CD4-positive, alpha-beta T cell treated with Interleukin-1 beta for 1 hour (primary cell): ENCODE measurements around the gene CAPN11.
"Not testable (repeated sequence)": the region's sequence is repeated elsewhere in the genome, so short reads cannot be mapped to it uniquely, and the experiment has no call there.

Source experiments
- DNase-seq, 2 donors: peaks; one replicate each; pipeline ENCODE4 v3.0.0-alpha.2; 2020 to 2022

Gene CAPN11

DNA sequence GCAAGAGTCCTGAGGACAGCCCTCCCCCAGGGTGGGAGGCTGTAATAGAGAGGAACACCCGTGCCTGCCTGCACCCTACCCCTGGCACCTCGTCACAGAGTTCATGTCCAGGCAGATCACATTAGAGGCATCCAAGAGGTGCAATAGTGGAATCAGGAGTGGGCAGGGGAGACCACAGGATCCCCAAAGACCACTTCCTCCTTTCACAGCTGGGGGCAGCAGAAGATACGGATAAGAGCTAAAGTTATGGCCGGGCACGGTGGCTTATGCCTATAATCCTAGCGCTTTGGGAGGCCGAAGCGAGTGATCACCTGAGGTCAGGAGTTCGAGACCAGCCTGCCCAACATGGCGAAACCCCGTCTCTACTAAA is 1.5 kb upstream of the CAPN11 start:
- DNase-seq, result no peak

GRCh38 chr6:44161997-44162338 is 3.3 kb downstream of the CAPN11 start:
- no peak for DNase-seq

- no peak for DNase-seq
These were observed 4.4 kb downstream of the CAPN11 start for GRCh38 chr6:44162876-44163625.

DNA sequence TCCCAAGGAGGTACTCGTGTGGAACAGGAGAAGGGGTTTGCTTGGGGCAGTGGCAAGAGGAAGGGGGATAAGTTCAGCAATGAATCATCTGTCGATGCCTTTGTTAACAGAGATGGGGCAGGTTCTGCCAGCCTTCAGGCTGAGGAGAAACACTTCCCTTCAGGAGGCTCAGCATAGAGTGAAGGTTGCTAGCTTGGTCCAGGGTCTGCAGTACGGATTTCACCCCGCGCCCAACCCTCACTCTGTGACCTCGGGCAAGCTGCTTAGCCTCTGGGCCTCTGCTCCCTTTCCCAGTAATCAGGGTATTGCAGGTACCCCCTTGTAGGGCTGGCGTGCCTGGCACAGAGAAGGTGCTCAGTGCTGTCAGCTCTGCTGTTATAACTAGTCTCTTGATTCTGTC is 7.5 kb downstream of the CAPN11 start:
- no peak for DNase-seq

DNA sequence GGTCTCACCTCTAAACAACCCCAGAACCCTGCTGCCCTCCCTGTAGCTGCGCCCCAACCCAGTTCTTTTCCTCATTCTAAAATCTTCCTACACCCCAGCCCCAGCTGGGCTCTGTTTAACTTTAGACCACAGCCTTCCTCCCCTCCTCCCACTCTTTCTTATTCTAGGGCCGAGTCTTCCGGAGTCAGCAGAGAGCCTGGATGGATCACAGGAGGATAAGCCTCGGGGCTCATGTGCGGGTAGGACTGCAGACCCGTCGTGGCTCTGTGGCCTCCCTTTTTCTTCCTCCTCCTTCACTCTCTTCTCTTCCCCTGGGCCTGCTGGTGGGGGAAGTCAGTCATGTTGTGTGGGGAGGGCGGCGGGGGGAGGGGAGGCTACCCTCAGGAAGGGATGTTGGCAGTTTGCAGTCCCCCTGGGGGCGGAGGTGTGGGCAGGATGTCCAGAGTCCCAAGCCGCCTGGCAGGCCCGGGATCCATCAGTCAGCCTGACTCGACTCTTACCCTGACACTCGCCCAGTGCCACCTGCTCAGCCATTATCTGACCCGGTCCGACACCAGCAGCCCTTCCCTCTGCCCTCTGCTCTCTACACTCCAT is 8.1 kb downstream of the CAPN11 start:
- no peak for DNase-seq

DNA sequence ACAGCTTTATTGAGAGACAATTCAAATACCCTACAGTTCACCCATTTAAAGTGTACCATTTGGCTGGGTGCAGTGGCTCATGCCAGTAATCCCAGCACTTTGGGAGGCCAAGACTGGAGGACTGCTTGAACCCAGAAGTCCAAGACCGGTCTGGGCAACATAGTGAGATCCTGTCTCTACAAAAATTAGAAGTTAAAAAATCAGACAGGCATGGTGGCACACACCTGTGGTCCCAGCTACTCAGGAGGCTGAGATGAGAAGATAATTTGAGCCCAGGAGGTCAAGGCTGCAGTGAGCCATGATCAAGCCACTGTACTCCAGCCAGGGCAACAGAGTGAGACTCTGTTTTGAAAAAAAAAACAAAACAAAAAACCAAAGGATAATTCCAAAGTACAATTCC is 8.9 kb downstream of the CAPN11 start:
- DNase-seq, result no peak

- DNase-seq, result no peak
These were observed 10.5 kb downstream of the CAPN11 start for GRCh38 chr6:44169154-44169553.

- DNase-seq, result no peak
These were observed 11.4 kb downstream of the CAPN11 start for GRCh38 chr6:44169886-44170570.

GRCh38 chr6:44171899-44172546 is 13.4 kb downstream of the CAPN11 start:
- no peak for DNase-seq

- DNase-seq, result peak; percentile 75 to 77
These were observed 14.3 kb downstream of the CAPN11 start for GRCh38 chr6:44172731-44173500.

DNA sequence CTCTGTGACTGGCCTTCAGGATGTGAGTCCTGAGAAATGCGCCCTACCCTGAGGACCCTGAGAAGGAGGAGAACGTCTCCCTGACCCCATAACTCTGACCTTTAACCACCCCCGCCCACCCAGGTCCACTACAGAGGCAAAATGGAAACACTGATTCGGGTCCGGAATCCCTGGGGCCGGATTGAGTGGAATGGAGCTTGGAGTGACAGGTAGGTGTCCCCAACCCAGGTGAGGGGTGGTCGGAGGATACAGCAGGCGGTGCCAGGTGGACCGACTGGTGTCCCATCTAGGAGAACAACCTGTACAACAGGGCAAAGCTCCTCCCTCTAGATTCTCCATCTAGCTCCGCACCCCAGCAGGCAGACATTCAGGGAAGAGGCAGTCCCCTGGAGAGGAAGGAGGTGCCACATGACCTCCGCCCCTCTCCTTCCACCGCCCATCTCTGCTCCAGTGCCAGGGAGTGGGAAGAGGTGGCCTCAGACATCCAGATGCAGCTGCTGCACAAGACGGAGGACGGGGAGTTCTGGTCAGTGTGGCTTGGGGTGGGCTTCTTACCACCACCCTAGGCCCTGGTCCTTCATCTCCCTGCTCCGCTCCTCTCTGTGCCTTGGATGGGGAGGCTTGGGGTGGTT is 17.6 kb downstream of the CAPN11 start:
- DNase-seq, result no peak

DNA sequence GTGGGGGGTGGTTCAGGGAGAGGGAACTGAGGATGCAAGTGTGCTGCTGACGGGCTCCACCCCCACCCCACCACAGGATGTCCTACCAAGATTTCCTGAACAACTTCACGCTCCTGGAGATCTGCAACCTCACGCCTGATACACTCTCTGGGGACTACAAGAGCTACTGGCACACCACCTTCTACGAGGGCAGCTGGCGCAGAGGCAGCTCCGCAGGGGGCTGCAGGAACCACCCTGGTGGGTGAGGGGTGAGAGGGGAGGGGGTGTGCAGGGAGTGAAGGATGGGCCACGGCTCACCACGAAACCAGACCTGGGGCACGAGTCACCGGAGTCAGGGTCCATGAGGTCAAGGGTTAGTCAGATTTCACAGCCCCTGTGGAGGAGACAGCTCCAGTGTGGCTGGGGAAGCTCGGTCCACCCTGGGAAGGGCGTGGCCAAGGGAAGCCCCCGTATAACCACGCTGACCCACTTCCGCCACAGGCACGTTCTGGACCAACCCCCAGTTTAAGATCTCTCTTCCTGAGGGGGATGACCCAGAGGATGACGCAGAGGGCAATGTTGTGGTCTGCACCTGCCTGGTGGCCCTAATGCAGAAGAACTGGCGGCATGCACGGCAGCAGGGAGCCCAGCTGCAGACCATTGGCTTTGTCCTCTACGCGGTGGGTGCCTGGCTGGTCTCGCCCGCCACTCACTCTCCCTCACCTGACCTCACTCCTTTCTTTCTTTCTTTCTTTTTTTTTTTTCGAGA is 18.3 kb downstream of the CAPN11 start:
- DNase-seq, result peak; percentile 16 to 51

- no peak for DNase-seq
These were observed 19.2 kb downstream of the CAPN11 start for GRCh38 chr6:44177691-44178423.

- no peak for DNase-seq
These were observed 19.9 kb downstream of the CAPN11 start for GRCh38 chr6:44178424-44179071.

GRCh38 chr6:44179072-44179536 is 20.5 kb downstream of the CAPN11 start:
- DNase-seq, result no peak

DNA sequence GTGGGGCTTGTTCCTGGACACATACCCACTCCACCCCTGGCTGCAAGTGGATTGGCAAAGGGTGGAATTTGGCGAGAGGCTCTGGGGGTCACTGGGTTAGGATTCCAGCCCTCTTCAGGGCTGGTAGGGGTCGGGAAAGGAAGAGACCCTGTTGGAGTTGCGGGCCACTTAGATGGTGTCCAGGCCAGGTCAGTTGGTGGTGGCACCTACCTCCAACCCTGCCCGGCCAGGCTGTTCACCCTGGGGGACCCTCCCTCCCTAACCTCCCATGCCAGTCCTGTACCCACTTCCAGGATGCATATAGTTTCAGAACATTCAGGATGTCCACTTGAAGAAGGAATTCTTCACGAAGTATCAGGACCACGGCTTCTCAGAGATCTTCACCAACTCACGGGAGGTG is 21.0 kb downstream of the CAPN11 start:
- DNase-seq, result no peak

DNA sequence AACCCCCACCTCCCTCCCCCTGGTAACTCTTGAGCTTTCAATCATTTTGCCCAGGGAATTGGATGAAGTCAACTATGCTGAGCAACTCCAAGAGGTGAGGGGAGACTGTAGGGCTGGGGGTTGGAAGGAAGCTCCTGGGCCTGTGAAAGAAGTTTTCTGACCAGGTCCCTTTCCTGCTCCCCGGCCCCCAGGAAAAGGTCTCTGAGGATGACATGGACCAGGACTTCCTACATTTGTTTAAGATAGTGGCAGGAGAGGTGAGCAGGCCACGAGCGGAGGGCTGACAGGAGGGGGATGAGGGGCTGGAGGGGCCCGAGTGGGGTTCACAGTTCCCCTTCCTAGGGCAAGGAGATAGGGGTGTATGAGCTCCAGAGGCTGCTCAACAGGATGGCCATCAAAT is 21.8 kb downstream of the CAPN11 start:
- DNase-seq, result no peak

DNA sequence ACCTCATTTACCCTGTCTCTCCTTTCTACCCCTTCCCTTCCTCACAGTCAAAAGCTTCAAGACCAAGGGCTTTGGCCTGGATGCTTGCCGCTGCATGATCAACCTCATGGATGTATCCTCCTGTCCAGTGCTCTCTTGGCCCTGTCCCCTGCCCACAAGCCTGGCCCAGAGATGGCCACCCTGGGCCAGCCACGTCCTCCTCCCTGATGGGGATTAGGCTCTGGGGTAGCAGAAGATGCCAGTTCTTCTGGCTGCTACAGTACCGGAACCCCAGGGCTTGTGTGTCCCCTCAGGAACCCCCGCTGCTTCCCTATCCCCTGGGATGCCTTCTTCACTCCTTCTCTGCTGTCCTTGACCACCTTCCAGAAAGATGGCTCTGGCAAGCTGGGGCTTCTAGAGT is 22.3 kb downstream of the CAPN11 start:
- no peak for DNase-seq

- DNase-seq, result not testable (repeated sequence)
These were observed 23.2 kb downstream of the CAPN11 start for GRCh38 chr6:44181784-44182183.

DNA sequence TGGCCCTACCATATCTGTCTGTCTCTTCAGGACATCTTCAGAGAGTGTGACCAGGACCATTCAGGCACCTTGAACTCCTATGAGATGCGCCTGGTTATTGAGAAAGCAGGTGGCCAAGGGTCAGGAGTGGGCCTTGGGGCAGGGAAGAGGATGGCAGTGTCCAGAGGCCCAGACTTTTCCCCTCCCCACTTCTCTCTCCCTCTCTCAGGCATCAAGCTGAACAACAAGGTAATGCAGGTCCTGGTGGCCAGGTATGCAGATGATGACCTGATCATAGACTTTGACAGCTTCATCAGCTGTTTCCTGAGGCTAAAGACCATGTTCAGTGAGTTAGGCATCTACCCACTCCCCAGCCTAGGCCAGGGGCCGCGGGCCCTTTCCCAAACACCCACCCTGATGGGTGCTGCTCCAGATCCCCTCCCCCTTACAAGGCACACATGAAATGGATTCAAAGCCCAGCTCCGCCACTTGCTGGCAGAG is 24.3 kb downstream of the CAPN11 start:
- DNase-seq, result no peak
